OCI-LY3 (cell line): ENCODE results near the gene GPER1.

Source experiments
- H2AFZ ChIP-seq: fragments of 200-600, 300-600 bp; shearing (Covaris generic); 2 replicates; pipeline ENCODE4 v1.6.0; 2014; ENCODE audit warnings: antibody characterized with exemption, low read depth, low read length
- H3K27ac ChIP-seq: fragments of 200-600, 300-600 bp; sonication (generic); 2 replicates; pipeline ENCODE4 v1.5.1; 2014; ENCODE audit warnings: mild to moderate bottlenecking, low read length, moderate library complexity, mixed read lengths
- H3K27me3 ChIP-seq: fragments of 200-600, 300-600 bp; sonication (generic); 2 replicates; pipeline ENCODE4 v1.6.1; 2014; ENCODE audit warnings: low read depth, low read length, mixed read lengths
- H3K36me3 ChIP-seq: fragments of 200-600, 300-600 bp; sonication (generic); replicated peaks from 2 replicates; pipeline ENCODE3; 2014; ENCODE audit warnings: low read depth, low read length, mixed read lengths
- H3K4me1 ChIP-seq: fragments of 300-600, 200-600 bp; sonication (generic); 2 replicates; pipeline ENCODE4 v1.6.1; 2014; ENCODE audit warnings: low read length, mixed read lengths
- H3K4me2 ChIP-seq: fragments of 200-600, 300-600 bp; sonication (generic); 2 replicates; pipeline ENCODE4 v1.6.1; 2014; ENCODE audit warnings: low read length, mixed read lengths
- H3K4me3 ChIP-seq: fragments of 300-600, 200-600 bp; sonication (generic); 2 replicates; pipeline ENCODE4 v1.5.1; 2014; ENCODE audit warnings: antibody characterized with exemption, mild to moderate bottlenecking, low read length, moderate library complexity
- H3K79me2 ChIP-seq: fragments of 300-600, 200-600 bp; shearing (Covaris generic); 2 replicates; pipeline ENCODE4 v1.6.1; 2014; ENCODE audit warnings: mild to moderate bottlenecking, low read length, mixed read lengths
- H3K9ac ChIP-seq: fragments of 300-600, 200-600 bp; shearing (Covaris generic); 2 replicates; pipeline ENCODE4 v1.6.0; 2014; ENCODE audit warnings: mild to moderate bottlenecking, low read length, moderate library complexity
- H3K9me3 ChIP-seq: fragments of 200-600, 300-600 bp; shearing (Covaris generic); 2 replicates; pipeline ENCODE4 v1.6.1; 2014; ENCODE audit warnings: low read length, mixed read lengths; ENCODE audit not compliant: insufficient read depth
- H4K20me1 ChIP-seq: fragments of 200-600, 300-600 bp; sonication (generic); 2 replicates; pipeline ENCODE4 v1.6.1; 2016; ENCODE audit warnings: low read length, mixed read lengths; ENCODE audit not compliant: insufficient read depth
- EZH2phosphoT487 ChIP-seq: fragments of 200-600 bp; shearing (Covaris generic); IDR thresholded peaks from 2 replicates; pipeline ENCODE4 v1.6.1; 2018; ENCODE audit warnings: antibody characterized with exemption, mixed run types, low read depth
- TF ChIP-seq, protein P1 (sequence below): fragments of 200-600, 300-600 bp; sonication (generic); IDR thresholded peaks from 2 replicates; pipeline ENCODE4 v1.5.1; 2014; ENCODE audit warnings: antibody characterized with exemption, low read length, low read depth

Gene GPER1

DNA sequence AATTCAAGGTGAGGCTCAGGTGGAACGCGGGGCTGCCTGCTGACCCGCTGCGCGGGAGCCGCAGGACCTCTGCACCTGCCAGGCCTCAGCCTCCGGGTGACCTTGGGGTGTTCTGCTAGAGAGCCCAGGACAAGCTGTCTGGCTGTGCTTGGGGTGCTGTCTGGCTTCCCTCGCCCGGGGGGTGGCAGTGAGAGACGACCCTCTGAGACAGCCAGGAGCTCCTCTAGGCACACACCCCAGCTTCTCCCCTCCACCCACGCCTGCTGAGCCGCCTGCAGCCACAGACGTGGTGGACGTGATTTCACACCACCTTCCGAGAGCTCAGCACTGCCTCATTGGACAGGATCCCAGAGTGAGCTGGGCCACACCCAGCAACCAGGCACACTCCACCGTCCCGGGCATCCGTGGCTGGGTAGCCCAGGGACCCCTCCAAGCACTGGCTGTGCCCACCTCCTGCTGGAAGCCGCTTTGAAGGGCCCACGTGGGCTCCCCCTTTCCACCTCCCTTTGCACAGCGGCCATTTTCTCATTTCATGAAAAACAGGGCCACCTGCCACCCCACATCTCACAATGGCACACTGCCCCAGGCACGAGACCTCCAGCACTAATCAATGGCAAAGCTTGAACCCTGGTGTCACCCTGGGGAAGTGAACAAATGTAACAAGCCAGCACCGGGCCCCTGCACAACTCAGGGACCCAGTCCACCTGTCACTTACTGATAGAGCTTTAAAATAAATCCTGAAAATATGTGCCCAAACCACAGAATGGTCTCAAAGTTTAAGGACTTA is 37.1 kb downstream of the GPER1 start:
- no peaks in the 10 kb centered on the region for H3K9me3 ChIP-seq

DNA sequence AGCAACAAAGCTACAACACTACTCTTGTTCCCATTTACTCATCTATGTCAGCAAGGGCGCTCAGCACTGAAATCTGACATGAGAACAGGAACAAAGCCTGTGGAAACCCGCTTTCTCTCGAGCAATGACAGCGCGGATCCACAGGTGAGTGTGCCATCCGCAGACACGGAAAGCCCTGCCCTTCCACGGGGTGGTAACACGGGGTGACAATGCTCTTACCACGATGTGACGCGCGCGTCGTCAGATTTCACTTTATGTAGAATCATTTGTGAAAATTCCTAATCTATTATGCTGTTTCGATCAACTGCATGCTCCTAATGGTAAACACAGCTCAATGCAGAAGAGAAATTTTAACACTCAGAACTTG is 37.7 kb downstream of the GPER1 start:
- Histone ChIP-seq H3K4me1 (no peaks in the 10 kb centered on the region), H3K79me2 (peaks cover 9% of the 10 kb centered on the region; the same call in 1 of the 2 replicates), H3K9me3 (no peaks in the 10 kb centered on the region), H3K36me3 (no peaks in the 10 kb centered on the region), H2AFZ (no peak overlapping the region), H3K27me3 (no peaks in the 10 kb centered on the region), H3K4me3 (no peak overlapping the region), H4K20me1 (no peaks in the 10 kb centered on the region), H3K4me2 (no peak overlapping the region), H3K27ac (no peak overlapping the region), H3K9ac (no peak overlapping the region)
- no peak for TF ChIP-seq EZH2phosphoT487
- TF ChIP-seq, protein P1, sequence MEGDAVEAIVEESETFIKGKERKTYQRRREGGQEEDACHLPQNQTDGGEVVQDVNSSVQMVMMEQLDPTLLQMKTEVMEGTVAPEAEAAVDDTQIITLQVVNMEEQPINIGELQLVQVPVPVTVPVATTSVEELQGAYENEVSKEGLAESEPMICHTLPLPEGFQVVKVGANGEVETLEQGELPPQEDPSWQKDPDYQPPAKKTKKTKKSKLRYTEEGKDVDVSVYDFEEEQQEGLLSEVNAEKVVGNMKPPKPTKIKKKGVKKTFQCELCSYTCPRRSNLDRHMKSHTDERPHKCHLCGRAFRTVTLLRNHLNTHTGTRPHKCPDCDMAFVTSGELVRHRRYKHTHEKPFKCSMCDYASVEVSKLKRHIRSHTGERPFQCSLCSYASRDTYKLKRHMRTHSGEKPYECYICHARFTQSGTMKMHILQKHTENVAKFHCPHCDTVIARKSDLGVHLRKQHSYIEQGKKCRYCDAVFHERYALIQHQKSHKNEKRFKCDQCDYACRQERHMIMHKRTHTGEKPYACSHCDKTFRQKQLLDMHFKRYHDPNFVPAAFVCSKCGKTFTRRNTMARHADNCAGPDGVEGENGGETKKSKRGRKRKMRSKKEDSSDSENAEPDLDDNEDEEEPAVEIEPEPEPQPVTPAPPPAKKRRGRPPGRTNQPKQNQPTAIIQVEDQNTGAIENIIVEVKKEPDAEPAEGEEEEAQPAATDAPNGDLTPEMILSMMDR = no peak

More for the DNA sequence above, 37.1 kb downstream of the GPER1 start:
- H3K4me1 ChIP-seq = no peaks in the 10 kb centered on the region
- no peaks in the 10 kb centered on the region for H3K36me3 ChIP-seq
- no peak overlapping the region for H3K4me2 ChIP-seq
- TF ChIP-seq EZH2phosphoT487 = no peak
- TF ChIP-seq, protein P1 = no peak
- H3K27ac ChIP-seq = no peak overlapping the region
- no peak overlapping the region for H2AFZ ChIP-seq
- H3K27me3 ChIP-seq = no peaks in the 10 kb centered on the region
- peaks cover 9% of the 10 kb centered on the region; the same call in 1 of the 2 replicates for H3K79me2 ChIP-seq
- H4K20me1 ChIP-seq = no peaks in the 10 kb centered on the region
- H3K9ac ChIP-seq = no peak overlapping the region
- H3K4me3 ChIP-seq = no peak overlapping the region

DNA sequence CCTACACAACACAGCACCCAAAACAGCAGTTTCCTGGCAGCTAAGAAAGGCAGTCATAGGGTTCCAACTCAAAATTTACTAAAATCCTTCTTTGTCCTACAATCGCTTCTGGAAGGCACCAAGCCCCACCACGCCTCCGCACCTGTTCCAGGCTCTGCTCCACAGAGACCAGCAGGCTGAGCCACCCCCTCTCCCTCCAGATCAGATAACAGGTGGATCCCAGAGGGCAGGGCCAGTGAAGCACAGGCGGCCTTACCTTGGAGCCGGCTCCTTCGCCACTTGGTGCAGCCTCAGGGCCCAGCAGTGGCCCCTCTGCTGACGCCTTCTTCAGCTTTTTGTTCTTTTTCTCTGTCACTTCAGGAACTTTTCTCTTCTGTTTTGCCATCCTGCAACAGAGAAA is 39.1 kb downstream of the GPER1 start:
- Histone ChIP-seq H3K4me1 (no peaks in the 10 kb centered on the region), H3K9me3 (no peaks in the 10 kb centered on the region), H3K27me3 (no peaks in the 10 kb centered on the region), H3K79me2 (peaks cover 2% of the 10 kb centered on the region), H2AFZ (no peak overlapping the region), H3K4me2 (no peak overlapping the region), H4K20me1 (no peaks in the 10 kb centered on the region), H3K9ac (no peak overlapping the region), H3K4me3 (no peak overlapping the region), H3K27ac (no peak overlapping the region), H3K36me3 (no peaks in the 10 kb centered on the region)
- TF ChIP-seq EZH2phosphoT487 = no peak
- TF ChIP-seq, protein P1 = no peak

DNA sequence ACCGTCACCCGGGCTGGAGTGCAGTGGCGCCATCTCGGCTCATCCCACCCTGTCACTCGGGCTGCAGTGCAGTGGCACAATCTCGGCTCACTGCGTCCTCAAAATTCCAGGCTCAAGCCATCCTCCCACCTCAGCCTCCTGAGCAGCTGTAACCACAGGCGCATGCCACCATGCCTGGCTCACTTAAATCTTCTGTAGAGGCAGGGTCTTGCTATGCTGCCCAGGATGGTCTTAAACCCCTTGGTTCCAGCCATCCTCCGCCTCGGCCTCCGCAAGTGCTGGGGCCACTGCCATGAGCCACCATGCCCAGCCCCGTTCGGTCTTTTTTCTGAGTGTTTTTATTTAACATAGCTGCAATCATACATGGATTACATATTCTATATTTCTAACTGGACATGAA is 41.5 kb downstream of the GPER1 start:
- Histone ChIP-seq H3K79me2 (no peaks in the 10 kb centered on the region; the same call in none of the 2 replicates), H3K4me3 (no peak overlapping the region), H3K4me2 (no peak overlapping the region), H4K20me1 (no peaks in the 10 kb centered on the region), H3K27ac (no peak overlapping the region), H3K36me3 (peaks cover 3% of the 10 kb centered on the region), H3K9ac (no peak overlapping the region), H3K27me3 (no peaks in the 10 kb centered on the region), H2AFZ (no peak overlapping the region), H3K4me1 (no peaks in the 10 kb centered on the region), H3K9me3 (no peaks in the 10 kb centered on the region)
- no peak for TF ChIP-seq EZH2phosphoT487
